ENCODE measurements around the gene HEXD.
A peak's percentile ranks its signal among the peaks of the same experiment; 100 is the strongest.

HEXD gene

DNA sequence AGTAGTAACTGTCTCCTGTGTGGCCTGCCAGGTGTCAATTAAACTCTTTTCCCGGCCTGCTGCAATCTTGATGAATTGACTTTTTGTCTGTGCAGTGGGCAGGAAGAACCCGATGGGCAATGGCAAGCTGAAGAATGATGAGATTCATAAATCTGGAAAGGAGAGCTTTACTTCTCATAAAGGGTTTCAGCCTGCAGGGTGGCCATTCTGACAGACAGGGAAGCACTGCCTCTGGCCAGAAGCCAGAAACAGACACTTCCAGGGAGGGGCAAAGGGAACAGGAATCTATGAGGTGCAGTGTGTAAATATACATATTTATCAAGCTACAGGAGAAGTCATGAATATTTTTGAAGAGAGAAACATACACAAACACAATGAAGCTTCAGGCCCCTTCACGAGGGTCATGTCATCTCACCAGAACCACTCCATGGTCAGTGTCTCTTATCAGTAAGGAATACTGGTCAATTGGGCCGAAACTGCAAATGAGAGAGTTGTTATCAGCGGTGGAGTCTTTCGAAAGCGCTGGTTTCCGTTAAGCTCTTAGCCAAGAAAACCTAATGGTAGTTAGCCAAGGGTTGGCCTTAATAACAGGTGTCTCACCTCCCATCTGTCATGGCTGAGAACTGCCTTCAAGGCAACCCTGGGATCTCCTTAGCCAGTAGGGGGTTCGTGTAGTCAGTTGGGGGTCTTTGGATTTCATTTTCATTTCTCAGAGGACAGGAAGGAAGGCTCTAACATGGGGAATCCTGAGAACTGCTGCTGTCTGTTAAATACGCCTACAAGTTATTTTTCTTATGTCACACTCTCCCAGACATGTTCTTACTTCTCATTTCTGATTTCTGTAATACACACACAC lies 39.2 kb downstream of the HEXD start:
- Histone ChIP-seq H3K4me3 (ENCODE audit: low read depth in 1 of 2, low read length in 2 of 2) (peak overlapping the region; percentile 34 to 100; a peak in 3 of 4 replicates), H3K9ac (ENCODE audit: low read depth, low read length) (peak overlapping the region; percentile 89), H3K27ac (ENCODE audit: low read length) (peak overlapping the region; percentile 89), H4K20me1 (ENCODE audit: insufficient read depth, low read length) (peaks cover 17% of the 10 kb centered on the region), H3K36me3 (ENCODE audit: insufficient read depth, low read length) (peaks cover 29% of the 10 kb centered on the region), H3K9me3 (ENCODE audit: insufficient read depth, low read length, severe bottlenecking) (peaks cover 2% of the 10 kb centered on the region), H3K27me3 (ENCODE audit: insufficient read depth, low read length, poor library complexity) (no peaks in the 10 kb centered on the region), H3K4me1 (ENCODE audit: insufficient read depth, low read length) (peaks cover 36% of the 10 kb centered on the region), H2AFZ (ENCODE audit: low read depth, low read length) (peak overlapping the region; percentile 69), H3K4me2 (ENCODE audit: insufficient read depth, low read length) (peak overlapping the region; percentile 71), H3K79me2 (ENCODE audit: insufficient read depth, low read length) (peaks cover 43% of the 10 kb centered on the region)
- TF ChIP-seq EZH2 (IDR thresholded peaks at IDR 0.05; ENCODE audit: borderline replicate concordance, low read depth, low read length, severe bottlenecking) (no peak), CTCF (IDR thresholded peaks at IDR 0.05; ENCODE audit: borderline replicate concordance, extremely low read depth, low read length, poor library complexity, severe bottlenecking) (no peak)
- no peak for ATAC-seq (ENCODE audit: insufficient read depth, low read depth)
- no peak for DNase-seq

- TF ChIP-seq EZH2 (IDR thresholded peaks at IDR 0.05; ENCODE audit: borderline replicate concordance, low read depth, low read length, severe bottlenecking) (no peak), CTCF (IDR thresholded peaks at IDR 0.05; ENCODE audit: borderline replicate concordance, extremely low read depth, low read length, poor library complexity, severe bottlenecking) (no peak)
- Histone ChIP-seq H2AFZ (ENCODE audit: low read depth, low read length) (peak overlapping the region; percentile 69), H3K36me3 (ENCODE audit: insufficient read depth, low read length) (peaks cover 35% of the 10 kb centered on the region), H3K4me3 (ENCODE audit: low read depth in 1 of 2, low read length in 2 of 2) (peak overlapping the region; percentile 34 to 100; a peak in 3 of 4 replicates), H4K20me1 (ENCODE audit: insufficient read depth, low read length) (peaks cover 22% of the 10 kb centered on the region), H3K9ac (ENCODE audit: low read depth, low read length) (peak overlapping the region; percentile 89), H3K9me3 (ENCODE audit: insufficient read depth, low read length, severe bottlenecking) (peaks cover 2% of the 10 kb centered on the region), H3K27me3 (ENCODE audit: insufficient read depth, low read length, poor library complexity) (no peaks in the 10 kb centered on the region), H3K27ac (ENCODE audit: low read length) (peak overlapping the region; percentile 89), H3K4me2 (ENCODE audit: insufficient read depth, low read length) (peak overlapping the region; percentile 71), H3K4me1 (ENCODE audit: insufficient read depth, low read length) (peaks cover 36% of the 10 kb centered on the region), H3K79me2 (ENCODE audit: insufficient read depth, low read length) (peaks cover 48% of the 10 kb centered on the region)
- DNase-seq, result no peak
- no peak for ATAC-seq (ENCODE audit: insufficient read depth, low read depth)
These were observed 39.7 kb downstream of the HEXD start for GRCh38 chr17:82457929-82458178.

DNA sequence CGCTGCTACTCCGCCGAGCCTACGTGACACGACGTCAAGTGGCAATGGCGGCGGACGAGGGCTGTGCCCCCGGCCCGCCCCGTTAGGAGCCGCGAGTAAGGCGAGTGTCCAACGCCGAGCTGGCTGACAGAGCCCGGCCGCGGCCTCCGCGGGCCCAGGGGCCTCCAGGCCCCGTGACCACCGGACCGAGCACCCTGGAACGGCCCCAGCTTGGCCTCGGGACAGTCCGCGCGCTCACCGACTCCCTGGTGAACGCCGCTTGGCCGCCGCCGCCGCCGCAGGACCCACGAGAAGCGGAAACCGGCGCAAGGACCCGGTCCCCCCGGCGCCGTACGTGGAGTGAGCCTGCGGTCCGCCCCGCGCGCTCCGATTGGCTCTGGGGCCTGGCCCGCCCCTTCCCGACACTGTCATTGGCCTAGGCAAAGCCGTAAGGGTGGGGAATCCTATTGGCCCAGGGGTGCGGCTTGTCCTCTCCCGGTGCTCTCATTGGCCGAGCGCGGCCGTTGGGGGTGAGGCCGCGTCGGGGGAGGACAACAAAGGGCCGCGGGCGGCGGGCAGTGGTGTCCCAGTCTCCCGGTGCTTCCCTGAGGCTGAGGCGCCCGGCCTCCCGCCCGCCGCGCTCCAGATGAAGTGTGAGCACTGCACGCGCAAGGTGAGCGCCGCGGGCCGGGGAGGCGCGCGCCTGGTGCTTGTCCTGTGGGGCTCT lies 40.2 kb downstream of the HEXD start, which contains the start of gene NARF:
TSS of gene NARF (plus strand) at position 563 of the 706 bp plus-strand sequence. CDS start at position 626, 63 bp downstream.
- DNase-seq (peak; percentile 98), ATAC-seq (ENCODE audit: insufficient read depth, low read depth) (peak; percentile 98)
- H3K4me2 ChIP-seq (ENCODE audit: insufficient read depth, low read length), result peak within 1 kb of the TSS; percentile 97
- H4K20me1 ChIP-seq (ENCODE audit: insufficient read depth, low read length), result peaks cover 23% of the 10 kb centered on the region
- H3K4me1 ChIP-seq (ENCODE audit: insufficient read depth, low read length), result peaks cover 36% of the 10 kb centered on the region
- peak within 1 kb of the TSS; percentile 84 for H2AFZ ChIP-seq (ENCODE audit: low read depth, low read length)
- H3K27me3 ChIP-seq (ENCODE audit: insufficient read depth, low read length, poor library complexity), result no peaks in the 10 kb centered on the region
- H3K36me3 ChIP-seq (ENCODE audit: insufficient read depth, low read length), result peaks cover 40% of the 10 kb centered on the region
- peak within 1 kb of the TSS; percentile 89 for H3K9ac ChIP-seq (ENCODE audit: low read depth, low read length)
- H3K4me3 ChIP-seq (ENCODE audit: low read depth in 1 of 2, low read length in 2 of 2), result peak within 1 kb of the TSS; percentile 84 to 100
- H3K9me3 ChIP-seq (ENCODE audit: insufficient read depth, low read length, severe bottlenecking), result peaks cover 2% of the 10 kb centered on the region
- peak within 1 kb of the TSS; percentile 89 for H3K27ac ChIP-seq (ENCODE audit: low read length)
- TF ChIP-seq EZH2 (IDR thresholded peaks at IDR 0.05; ENCODE audit: borderline replicate concordance, low read depth, low read length, severe bottlenecking) (no peak), CTCF (IDR thresholded peaks at IDR 0.05; ENCODE audit: borderline replicate concordance, extremely low read depth, low read length, poor library complexity, severe bottlenecking) (no peak)
- peaks cover 48% of the 10 kb centered on the region for H3K79me2 ChIP-seq (ENCODE audit: insufficient read depth, low read length)

Measured in DND-41 (cell line).